Tongue (tissue), 2 donors: ENCODE data around the gene PGAM2. TPM values are rescaled to one million over a fixed set of nuclear protein-coding genes. Genes with fewer than 3 reads are reported as not detected.

Source experiments
- DNase-seq: peaks from one replicate; pipeline ENCODE4 v3.0.0-alpha.2; 2015
- total RNA-seq: library from RNA; depleted of rRNA; stranded (reverse); fragments of >200 nt; gene quantifications from one replicate; pipeline ENCODE4 v1.2.3, GENCODE V29; 2014

Gene PGAM2
- total RNA-seq, 1 donor from 2014 or later: 433 TPM

DNA sequence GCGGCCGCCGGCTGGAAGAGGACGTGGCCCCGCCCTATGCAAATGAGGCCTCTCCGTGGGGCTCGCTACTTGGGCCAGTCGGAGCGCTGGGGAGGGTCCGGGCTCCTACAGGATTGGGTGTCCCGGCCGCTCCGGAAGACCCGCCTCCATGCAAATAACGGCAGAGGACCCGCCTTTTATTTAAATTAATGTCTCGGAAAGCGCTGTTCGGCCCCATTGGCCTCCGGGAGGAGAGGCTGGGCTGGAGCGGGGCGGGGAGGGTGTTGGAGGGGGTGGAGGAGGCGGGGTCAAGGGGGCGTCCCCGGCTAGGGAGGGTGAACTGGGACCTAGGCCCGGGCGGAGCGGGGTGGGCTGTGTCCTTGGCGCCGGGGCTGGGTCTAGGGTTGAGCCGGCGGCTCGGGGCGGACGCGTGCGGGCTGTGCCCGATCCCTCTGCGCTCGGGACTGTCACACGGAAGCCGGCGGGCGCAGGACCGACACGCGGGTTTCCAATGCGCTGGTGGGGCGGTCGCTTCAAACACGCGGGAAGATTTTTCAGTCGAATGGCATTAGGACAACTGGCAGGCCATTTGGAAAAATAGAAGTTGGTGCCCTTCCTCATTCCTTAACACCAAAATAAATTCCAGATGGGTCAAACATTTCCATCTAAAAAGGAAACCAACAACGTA lies 17.3 kb upstream of the PGAM2 start:
- peak; percentile 99 for DNase-seq

DNA sequence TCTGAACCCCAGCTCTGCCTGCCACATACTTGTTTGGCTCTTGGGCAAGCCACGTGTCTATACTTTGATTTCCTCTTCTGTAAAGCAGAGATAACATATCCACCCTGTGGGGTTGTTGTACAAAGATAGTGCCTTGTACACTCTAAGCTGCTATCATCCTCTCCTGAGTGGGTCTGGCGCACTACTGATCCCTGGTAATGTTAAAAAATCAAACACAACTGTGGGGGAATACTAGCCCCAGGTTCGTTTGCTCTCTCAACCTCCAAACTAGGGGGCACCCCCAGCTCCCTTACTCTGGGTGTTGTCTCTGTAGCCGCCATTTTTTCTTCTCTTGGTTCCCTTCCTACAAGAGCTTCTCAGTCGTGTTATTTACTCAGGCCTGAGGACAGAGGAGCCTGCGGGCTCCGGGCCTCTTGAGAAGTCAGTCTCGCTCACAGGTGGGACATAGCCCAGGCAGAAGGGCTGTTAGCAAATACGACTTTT lies 15.9 kb upstream of the PGAM2 start:
- no peak for DNase-seq

- DNase-seq: peak; percentile 65
Observed at GRCh38 chr7:44080686-44081265, 15.4 kb upstream of the PGAM2 start.

DNA sequence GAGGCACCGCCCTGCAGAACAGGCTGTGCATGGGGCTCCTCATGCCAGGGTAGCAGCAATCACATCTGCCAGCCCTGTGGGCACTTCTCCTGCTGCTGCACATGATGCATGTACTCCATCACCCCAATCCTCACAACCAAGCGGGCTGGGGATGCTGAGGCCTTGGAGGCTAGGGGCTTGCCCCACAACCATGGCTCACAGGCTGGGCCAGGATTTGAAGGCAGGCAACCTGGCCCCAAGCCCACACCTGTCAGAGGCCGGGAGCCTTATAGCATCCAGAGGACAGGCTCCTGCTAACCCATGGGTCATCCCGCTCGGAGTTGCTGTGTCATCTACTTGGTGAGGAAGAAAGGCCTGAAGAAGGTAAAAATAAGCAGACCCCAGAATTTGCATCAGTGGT lies 14.8 kb upstream of the PGAM2 start:
- DNase-seq: no peak

GRCh38 chr7:44079331-44080021 lies 14.1 kb upstream of the PGAM2 start:
- DNase-seq: no peak

- DNase-seq: no peak
Observed at GRCh38 chr7:44078521-44078920, 13.2 kb upstream of the PGAM2 start.

GRCh38 chr7:44077681-44078091 lies 12.3 kb upstream of the PGAM2 start:
- no peak for DNase-seq

DNA sequence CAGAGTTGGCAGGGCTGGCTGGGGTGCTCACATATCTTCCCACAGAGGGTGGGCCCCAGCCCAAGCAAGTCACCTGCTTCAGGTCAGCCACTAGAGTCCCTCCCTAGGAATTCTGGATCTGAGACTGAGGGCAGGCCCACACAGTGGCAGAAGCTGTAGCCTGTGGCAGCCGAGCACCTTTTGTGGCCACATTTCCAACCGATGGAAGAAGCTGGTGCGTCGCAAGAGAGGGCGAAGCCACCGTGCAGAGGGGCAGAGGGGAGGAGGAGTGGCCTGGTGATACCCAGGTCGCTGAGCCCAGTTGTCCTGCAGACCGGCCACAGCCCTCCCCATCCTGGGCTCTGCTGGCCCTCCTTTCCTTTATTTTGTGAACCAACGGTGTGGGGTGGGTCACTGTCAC lies 11.7 kb upstream of the PGAM2 start:
- no peak for DNase-seq

DNA sequence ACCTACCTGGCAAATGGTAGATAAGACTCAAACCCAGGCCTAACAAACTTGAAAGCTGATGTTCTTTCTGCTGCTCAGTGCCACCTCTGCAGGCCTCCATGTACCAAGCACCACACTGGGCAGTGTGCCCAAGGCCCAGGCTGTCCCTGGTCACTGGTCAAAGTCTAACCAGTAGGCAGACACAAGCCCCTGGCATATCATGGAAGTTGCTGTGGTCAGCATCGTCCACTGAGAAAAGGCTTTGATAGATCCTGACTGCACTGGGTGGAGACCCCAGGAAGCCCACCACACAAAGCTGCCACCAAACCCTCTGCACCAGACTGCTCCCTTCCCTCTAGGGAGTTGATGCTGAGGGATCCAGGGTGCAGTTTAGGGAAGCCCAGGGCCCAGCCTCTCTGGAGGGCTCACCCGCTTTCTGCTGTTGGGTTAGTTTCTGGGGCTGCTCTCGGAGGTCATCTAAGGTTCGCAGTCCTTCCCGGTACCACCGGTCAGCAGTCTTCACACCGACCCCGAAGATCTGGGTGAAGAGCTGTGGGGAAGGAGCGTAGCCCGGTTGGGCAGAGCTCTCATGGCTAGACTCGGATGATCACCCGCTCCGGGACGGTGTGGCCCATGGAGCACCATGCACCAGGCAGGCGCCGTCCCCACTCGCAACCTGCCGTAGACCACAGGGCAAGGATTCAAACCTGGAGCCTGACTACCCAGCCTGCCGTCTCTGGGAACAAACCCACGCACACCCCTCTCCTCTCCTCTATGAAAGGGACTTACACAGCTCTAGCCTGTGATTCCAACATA lies 10.9 kb upstream of the PGAM2 start:
- DNase-seq: no peak

- DNase-seq: no peak
Observed at GRCh38 chr7:44075296-44076075, 10.1 kb upstream of the PGAM2 start.

- DNase-seq: no peak
Observed at GRCh38 chr7:44074349-44074695, 9.0 kb upstream of the PGAM2 start.

- no peak for DNase-seq
Observed at GRCh38 chr7:44073664-44074348, 8.4 kb upstream of the PGAM2 start.

DNA sequence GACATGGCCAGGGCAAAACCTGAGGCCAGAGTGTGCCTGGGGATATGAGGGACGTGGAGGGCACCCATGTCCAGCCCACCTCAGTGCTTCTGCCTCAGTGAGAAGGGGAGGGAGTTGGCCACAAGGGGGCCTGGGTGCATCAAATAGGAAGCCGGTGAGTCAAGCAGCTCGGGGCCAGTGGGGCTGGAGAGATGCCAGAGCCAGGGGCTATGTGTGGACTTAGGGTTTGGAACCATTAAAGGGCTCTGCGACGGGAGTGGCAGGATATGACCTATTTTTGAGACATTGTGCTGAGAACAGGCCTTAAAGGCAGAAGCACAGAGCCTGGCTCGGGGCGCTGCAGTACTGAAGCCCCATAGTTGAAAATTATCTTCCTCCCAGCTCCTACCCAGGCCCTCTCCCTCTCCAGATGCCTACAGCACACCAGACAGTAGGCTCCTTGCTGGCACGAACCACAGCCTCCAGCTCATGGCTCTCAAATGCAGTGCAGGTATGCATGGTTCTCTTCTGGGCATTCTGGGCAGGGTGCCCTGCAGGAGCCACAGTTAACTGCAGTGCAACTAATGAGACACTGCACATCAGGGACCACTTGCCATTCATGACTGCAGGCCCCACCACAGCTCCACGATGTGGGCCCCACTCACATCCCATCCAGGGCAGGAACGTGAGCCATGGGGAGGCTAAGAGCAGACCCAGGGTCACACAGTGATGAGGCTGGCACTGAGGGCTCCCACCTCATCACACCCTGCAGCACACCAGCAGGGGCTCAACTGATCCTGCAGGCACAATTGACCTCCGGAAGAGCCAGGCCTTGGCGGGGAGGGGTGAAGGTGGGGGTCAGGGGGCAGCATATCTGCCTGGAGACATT lies 7.2 kb upstream of the PGAM2 start:
- DNase-seq: peak; percentile 74

GRCh38 chr7:44071726-44072363 lies 6.5 kb upstream of the PGAM2 start:
- no peak for DNase-seq

GRCh38 chr7:44068054-44068453 lies 2.7 kb upstream of the PGAM2 start:
- DNase-seq: no peak

GRCh38 chr7:44067064-44067951 lies 1.9 kb upstream of the PGAM2 start:
- DNase-seq: no peak

DNA sequence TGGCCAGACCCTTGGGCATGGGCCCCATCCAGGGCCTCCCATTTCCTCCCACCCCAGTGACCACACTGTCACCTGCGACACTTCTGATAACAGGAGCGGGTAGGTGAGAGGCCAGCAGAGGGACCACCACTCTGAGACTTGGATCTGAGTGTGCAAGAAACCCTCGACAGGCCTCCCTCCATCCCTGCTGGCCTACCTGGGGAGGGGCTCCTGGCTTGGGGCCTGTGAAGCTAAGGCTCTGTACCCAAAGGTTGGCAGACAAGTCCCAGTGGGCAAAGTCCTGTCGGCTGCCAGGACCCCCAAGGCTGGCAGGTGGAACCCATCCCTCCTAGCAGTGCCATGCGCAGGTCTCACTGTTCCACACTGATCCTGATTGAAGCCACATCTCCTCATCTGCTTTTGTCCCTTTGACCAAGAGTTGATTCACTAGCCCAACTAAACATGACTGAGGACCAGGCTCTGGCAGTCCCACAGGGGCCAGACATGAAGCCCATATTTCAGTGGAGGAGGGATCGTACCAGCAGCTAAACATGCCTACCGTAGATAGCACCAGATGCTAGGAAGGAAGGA lies 1.2 kb upstream of the PGAM2 start:
- DNase-seq: no peak

DNA sequence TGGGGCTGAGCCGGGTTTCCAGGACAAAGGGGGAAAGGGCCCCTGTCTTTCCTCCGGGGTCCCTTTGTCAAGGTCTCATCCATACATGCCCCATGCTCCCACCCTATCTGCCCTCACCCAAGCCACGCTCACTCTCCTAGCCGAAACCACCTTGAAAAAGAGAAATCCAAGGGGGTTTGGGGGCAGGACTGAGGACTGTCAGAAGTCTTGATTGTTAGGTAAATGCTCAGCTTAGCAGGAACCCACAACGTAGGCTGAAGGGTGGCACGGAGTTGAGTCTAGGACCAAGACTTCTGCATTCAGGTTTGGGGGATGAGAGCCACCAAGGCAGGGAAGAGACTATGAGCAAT lies 719 bp upstream of the PGAM2 start:
- no peak for DNase-seq
